AG04449 (cell line): ENCODE data around the gene SMARCB1.

Experiments
- CTCF ChIA-PET: fragments of 350-600 bp; formaldehyde crosslinking; extraction: SDS; loops from one replicate; lab custom pipeline; 2021; ENCODE audit warnings: antibody characterized with exemption; lab: Yijun Ruan, JAX
- POLR2A ChIA-PET: fragments of 400-600, 350-600 bp; formaldehyde crosslinking; extraction: SDS; loops from one replicate; lab custom pipeline; 2020; ENCODE audit warnings: antibody characterized with exemption, inconsistent platforms; lab: Yijun Ruan, JAX
- DNase-seq: peaks from one replicate; pipeline ENCODE4 v3.0.0-alpha.2; 2010; ENCODE audit warnings: low read depth, low spot score
- H3K4me3 ChIP-seq: 2 replicates; pipeline ENCODE4 v1.5.1; 2011; ENCODE audit warnings: low read depth, mild to moderate bottlenecking, control low read depth, low read length
- TF ChIP-seq, protein P1 (sequence below): IDR thresholded peaks from one replicate; pipeline ENCODE4 v1.5.1; 2011; ENCODE audit warnings: mild to moderate bottlenecking, moderate library complexity, low read length, control low read depth, inconsistent platforms; ENCODE audit not compliant: insufficient read depth; ENCODE audit errors: missing control alignments

The SMARCB1 gene

DNA sequence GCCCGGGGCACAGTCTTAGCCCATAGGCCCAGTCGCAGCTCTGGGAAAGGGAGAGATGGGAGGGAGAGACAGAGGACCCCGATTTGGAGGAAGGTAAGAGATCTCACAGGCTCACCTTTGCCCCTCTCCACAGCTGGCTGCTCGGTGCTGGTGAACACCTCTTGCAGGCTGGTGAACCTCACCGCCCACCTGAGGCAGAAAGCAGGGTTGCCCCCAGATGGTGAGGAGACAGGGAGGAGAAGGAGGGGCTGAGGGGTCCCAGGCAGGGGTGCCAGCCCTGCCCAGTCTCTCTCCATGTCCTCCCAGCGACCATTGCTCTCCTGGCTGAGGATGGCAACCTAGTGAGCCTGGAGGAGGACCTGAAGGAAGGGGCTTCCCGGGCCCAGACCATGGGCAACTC lies 22.8 kb upstream of the SMARCB1 start:
- POLR2A ChIA-PET, result interaction anchor here (0.5 kb wide), 1 partner anchor 58 kb away, joined by 3 read pairs; no protein-coding TSS in a partner anchor
- peak overlapping the region; percentile 12; the same call in 1 of the 2 replicates for H3K4me3 ChIP-seq
- TF ChIP-seq, protein P1, sequence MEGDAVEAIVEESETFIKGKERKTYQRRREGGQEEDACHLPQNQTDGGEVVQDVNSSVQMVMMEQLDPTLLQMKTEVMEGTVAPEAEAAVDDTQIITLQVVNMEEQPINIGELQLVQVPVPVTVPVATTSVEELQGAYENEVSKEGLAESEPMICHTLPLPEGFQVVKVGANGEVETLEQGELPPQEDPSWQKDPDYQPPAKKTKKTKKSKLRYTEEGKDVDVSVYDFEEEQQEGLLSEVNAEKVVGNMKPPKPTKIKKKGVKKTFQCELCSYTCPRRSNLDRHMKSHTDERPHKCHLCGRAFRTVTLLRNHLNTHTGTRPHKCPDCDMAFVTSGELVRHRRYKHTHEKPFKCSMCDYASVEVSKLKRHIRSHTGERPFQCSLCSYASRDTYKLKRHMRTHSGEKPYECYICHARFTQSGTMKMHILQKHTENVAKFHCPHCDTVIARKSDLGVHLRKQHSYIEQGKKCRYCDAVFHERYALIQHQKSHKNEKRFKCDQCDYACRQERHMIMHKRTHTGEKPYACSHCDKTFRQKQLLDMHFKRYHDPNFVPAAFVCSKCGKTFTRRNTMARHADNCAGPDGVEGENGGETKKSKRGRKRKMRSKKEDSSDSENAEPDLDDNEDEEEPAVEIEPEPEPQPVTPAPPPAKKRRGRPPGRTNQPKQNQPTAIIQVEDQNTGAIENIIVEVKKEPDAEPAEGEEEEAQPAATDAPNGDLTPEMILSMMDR, result no peak
- CTCF ChIA-PET, result interaction anchor here (0.6 to 17.1 kb wide), 4 partner anchors 8 to 84 kb away, joined by 3 to 387 read pairs (median 4); partner anchors contain the start of gene ZNF70
- no peak for DNase-seq

DNA sequence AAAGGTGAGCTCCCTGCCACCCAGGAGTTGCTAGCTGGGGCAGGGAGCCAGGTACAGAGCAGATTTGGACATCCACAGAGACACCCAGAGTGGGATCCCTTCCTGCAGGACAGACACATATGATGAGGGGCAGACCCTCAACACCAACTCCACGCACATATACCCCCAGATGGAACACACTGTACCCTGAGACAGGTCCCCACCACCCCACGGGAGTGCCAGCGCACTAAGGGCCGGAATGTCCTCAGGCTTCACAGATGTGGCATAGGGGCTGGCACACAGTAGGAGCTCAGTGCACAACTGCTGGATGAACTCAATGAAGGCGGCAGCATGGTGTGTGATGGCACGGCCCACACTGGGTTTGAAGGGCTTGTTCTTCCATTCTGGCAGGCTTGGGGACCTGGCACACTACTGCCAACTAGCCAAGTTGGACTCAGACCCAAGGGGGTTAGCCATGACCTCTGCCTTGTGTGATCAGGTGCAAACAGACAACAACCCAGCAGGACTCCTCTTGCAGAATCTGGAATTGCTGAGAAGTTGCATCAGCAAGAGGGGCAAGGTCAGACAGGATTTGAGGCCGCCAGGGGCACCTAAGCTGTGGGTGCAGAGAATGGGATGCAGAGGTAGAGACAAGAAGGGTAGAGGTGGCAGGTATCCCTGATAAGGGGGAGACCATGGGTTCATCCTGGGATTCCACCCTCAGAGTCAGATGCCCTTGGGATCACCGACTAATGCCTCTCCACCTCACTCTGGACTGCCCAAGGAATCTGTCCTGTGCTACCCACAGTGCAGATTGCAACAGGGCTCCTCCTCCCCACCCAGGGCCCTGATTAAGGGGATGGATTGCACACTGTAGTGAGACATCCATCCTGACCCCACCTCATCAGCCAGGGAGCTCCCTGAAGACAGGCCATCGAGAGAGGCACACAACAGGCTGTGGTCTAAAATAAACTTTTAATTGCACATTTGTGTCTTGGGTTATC lies 21.6 kb upstream of the SMARCB1 start:
- ChIA-PET CTCF (interaction anchor here (1.0 to 17.1 kb wide), 8 partner anchors 10 to 223 kb away, joined by 3 to 387 read pairs (median 4); partner anchors contain the start of gene ZNF70), POLR2A (no interaction called here)
- no peak overlapping the region for H3K4me3 ChIP-seq
- TF ChIP-seq, protein P1, result no peak
- DNase-seq, result no peak

DNA sequence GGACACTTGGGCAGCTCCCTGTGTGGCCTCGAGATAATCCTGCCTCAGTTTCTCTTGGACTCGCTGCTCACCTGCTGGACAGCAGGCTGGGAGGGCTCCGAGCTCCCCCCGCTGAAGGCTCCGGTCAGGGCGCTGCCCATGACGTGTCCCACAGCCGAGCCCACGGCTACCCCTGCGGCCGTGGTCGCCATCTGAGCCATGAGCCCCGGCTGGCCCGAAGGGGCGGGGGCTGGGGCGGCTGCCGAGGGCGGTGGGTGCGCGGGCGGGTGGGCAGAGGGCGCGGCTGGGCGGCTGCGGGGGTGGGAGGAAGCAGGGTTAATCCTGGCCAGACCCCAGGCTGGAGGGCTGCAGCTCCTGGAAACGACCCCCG lies 19.5 kb upstream of the SMARCB1 start:
- DNase-seq, result no peak
- CTCF ChIA-PET, result interaction anchor here (0.9 to 17.1 kb wide), 14 partner anchors 9 to 144 kb away, joined by 3 to 387 read pairs (median 7); partner anchors contain the start of genes SLC2A11 and ZNF70
- TF ChIP-seq, protein P1, result no peak
- POLR2A ChIA-PET, result interaction anchor here (1.0 kb wide), 1 partner anchor 127 kb away, joined by 4 read pairs; the partner anchor contains the start of gene MIF
- peak overlapping the region; percentile 67 for H3K4me3 ChIP-seq

DNA sequence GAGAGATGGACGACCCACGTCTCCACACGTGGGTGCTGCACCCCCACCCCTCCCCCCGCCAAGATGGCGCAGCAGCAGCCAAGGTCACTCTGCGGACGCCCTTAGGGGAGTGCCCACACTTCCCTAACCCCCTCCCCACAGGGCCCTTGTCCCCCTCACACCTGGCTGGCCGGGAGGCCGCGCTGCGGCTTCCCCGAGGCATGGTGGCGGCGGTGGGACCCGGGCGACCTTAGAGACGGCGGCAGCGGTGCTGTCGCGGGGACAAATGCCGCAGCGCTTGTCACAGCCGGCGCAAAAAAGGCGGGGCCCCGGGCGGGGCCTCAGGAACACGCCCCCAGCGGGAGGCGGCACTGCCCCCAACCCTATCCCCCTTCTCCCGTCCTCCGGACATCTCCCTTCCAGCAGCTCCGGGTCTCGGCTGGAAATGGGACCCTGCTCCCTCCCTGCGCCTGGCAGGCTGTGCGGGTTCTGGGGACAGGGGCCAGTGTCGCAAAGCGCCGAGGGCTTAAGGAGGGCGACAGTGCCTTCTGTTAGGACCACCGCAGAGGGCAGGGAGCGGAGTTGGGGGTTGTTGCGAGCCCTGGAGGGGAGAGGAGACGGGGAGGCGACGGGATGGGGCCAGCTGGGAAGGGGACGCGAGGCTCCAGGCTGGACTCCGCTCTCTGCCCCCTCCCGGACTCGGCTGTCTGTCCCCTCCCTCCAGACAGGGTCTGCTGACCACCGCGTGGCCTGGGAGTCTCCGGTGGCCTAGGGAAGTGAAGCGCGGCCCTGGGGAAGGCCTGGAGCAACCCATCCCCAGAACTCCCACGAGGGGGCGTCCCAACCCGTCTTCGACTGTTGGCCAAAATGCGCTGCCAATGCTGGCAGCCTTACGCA lies 18.9 kb upstream of the SMARCB1 start, which contains the start of gene CHCHD10:
Gene CHCHD10 (minus strand): TSS at position 300 of the 876 bp plus-strand sequence. CDS start 98 bp downstream, at position 202.
- TF ChIP-seq, protein P1, result peak; percentile 96
- ChIA-PET POLR2A (interaction anchor here (1.0 kb wide), 1 partner anchor 126 kb away, joined by 4 read pairs; the partner anchor contains the start of gene MIF), CTCF (interaction anchor here (0.8 to 17.1 kb wide), 19 partner anchors 8 to 143 kb away, joined by 3 to 387 read pairs (median 6); partner anchors contain the start of genes MIF, SLC2A11 and ZNF70)
- peak within 1 kb of the TSS; percentile 67 for H3K4me3 ChIP-seq
- DNase-seq, result no peak

DNA sequence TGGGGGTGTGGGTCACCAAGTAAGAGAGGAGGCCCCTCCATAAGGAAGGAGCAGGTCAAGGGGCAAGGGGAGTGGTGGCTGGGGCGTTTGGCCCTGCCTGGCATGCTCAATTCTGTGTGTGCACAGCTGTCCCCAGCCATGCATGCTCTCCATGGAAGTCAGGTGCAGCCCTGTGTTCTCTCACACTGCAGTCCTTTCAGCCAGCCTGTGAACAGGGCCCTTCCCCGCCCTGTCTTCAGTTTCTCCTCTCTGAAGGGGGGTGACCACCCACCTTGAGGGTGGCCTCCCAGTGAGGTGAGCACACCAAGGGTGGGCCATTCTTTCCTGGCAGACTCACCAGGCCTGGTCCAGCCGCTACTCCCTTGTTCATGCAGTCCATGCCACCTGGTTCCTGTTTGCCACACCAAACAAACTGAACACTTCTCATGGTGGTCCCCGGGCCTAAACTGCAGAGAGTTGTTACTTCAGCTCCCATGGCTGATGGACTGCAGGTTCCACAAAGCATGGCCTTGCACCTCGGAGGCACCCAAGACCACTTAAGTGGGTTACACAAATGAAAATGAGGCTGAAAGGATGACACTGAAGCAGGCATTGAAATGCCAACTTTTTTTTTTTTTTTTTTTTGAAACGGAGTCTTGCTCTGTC lies 17.3 kb upstream of the SMARCB1 start:
- TF ChIP-seq, protein P1, result no peak
- ChIA-PET CTCF (interaction anchor here (0.8 to 17.1 kb wide), 17 partner anchors 9 to 228 kb away, joined by 3 to 387 read pairs (median 6); partner anchors contain the start of genes SLC2A11, SMARCB1 and ZNF70), POLR2A (interaction anchor here (1.1 kb wide), 1 partner anchor 124 kb away, joined by 3 read pairs; the partner anchor contains the start of gene MIF)
- no peak overlapping the region for H3K4me3 ChIP-seq
- DNase-seq, result no peak
